ENCODE data around the gene S100A7A. TPM values are rescaled to one million over a fixed set of nuclear protein-coding genes. Genes with fewer than 3 reads are reported as not detected.

Gene S100A7A
- polyA plus RNA-seq, 1 donor from 2014 or later: not detected

DNA sequence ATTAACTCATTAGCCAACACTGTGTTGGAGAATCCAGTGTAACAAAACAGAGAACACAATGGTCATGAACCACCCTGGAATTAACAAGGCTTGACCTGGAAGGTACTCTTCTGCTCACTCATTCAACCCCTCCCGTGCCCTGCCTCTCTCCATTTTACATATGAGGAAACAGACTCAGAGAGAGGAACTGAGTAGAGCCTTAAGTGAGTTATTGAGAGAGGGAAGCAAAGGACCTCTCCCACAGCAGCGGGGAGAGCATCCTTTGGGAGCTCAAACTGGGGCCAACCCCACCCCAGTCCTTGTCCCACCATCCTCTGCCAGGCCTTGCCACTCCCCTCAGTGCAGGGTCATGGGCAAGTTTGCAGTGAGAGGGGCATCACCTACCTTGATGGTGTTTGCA lies 42.2 kb upstream of the S100A7A start:
- no peaks in the 10 kb centered on the region for H3K9me3 ChIP-seq (ENCODE audit: low read length)
- H4K20me1 ChIP-seq (ENCODE audit: insufficient read depth): no peaks in the 10 kb centered on the region
- no peaks in the 10 kb centered on the region for H3F3A ChIP-seq (ENCODE audit: insufficient read depth, low read length, poor library complexity, severe bottlenecking)
- no peak overlapping the region for H2AFZ ChIP-seq (ENCODE audit: low read depth, low read length)
- no peaks in the 10 kb centered on the region for H3K9me2 ChIP-seq (ENCODE audit: insufficient read depth, low read length)
- no peaks in the 10 kb centered on the region for H3K27me3 ChIP-seq (ENCODE audit: insufficient read depth, low read depth, low read length)
- no peak overlapping the region for H3K9ac ChIP-seq (ENCODE audit: low read length)
- H3K4me3 ChIP-seq (ENCODE audit: low read length): no peak overlapping the region
- H3K27ac ChIP-seq (ENCODE audit: low read length): no peak overlapping the region
- no peaks in the 10 kb centered on the region for H3K36me3 ChIP-seq (ENCODE audit: insufficient read depth, low read length)
- H3K4me2 ChIP-seq (ENCODE audit: low read length): no peak overlapping the region
- no peaks in the 10 kb centered on the region for H3K79me2 ChIP-seq (replicated peaks; ENCODE audit: insufficient read depth, low read length)
- no peak for TF ChIP-seq TAF1 (IDR thresholded peaks at IDR 0.05; ENCODE audit: low read depth)
- TF ChIP-seq, protein P1, sequence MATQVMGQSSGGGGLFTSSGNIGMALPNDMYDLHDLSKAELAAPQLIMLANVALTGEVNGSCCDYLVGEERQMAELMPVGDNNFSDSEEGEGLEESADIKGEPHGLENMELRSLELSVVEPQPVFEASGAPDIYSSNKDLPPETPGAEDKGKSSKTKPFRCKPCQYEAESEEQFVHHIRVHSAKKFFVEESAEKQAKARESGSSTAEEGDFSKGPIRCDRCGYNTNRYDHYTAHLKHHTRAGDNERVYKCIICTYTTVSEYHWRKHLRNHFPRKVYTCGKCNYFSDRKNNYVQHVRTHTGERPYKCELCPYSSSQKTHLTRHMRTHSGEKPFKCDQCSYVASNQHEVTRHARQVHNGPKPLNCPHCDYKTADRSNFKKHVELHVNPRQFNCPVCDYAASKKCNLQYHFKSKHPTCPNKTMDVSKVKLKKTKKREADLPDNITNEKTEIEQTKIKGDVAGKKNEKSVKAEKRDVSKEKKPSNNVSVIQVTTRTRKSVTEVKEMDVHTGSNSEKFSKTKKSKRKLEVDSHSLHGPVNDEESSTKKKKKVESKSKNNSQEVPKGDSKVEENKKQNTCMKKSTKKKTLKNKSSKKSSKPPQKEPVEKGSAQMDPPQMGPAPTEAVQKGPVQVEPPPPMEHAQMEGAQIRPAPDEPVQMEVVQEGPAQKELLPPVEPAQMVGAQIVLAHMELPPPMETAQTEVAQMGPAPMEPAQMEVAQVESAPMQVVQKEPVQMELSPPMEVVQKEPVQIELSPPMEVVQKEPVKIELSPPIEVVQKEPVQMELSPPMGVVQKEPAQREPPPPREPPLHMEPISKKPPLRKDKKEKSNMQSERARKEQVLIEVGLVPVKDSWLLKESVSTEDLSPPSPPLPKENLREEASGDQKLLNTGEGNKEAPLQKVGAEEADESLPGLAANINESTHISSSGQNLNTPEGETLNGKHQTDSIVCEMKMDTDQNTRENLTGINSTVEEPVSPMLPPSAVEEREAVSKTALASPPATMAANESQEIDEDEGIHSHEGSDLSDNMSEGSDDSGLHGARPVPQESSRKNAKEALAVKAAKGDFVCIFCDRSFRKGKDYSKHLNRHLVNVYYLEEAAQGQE (IDR thresholded peaks at IDR 0.05; ENCODE audit: borderline replicate concordance): no peak
- TF ChIP-seq EZH2 (IDR thresholded peaks at IDR 0.05; ENCODE audit: borderline replicate concordance, insufficient read depth, low read length, poor library complexity, severe bottlenecking): no peak

DNA sequence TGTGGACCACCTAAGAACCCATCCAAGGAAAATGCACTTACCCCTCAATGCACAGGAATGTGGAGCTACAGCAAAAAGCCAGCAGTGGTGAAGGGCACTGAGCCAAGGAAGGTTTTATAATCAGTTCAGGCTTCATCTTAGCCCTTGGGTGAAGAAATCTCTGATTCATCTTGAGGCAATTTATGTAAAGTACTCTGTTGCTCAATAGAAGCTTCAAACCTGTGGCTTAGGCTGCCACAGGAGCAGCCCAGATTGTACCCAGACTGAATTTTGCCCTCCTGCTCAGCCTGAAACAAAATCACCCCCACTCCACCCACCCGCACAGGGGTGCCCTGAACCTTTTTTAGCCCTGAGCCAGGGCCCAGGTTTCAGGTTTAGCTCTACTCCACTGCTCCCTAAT lies 40.8 kb upstream of the S100A7A start, which contains the start of gene S100A12:
Gene S100A12 (minus strand): TSS at position 111 of the 400 bp plus-strand sequence. CDS start 1,029 bp downstream, outside the sequence.
- Histone ChIP-seq H3K36me3 (ENCODE audit: insufficient read depth, low read length) (no peaks in the 10 kb centered on the region), H3K4me3 (ENCODE audit: low read length) (no peak within 1 kb of the TSS), H3K4me2 (ENCODE audit: low read length) (no peak within 1 kb of the TSS), H3K79me2 (replicated peaks; ENCODE audit: insufficient read depth, low read length) (no peaks in the 10 kb centered on the region), H2AFZ (ENCODE audit: low read depth, low read length) (no peak within 1 kb of the TSS), H3K9ac (ENCODE audit: low read length) (no peak within 1 kb of the TSS), H4K20me1 (ENCODE audit: insufficient read depth) (no peaks in the 10 kb centered on the region), H3K9me2 (ENCODE audit: insufficient read depth, low read length) (no peaks in the 10 kb centered on the region), H3K9me3 (ENCODE audit: low read length) (peaks cover 3% of the 10 kb centered on the region), H3F3A (ENCODE audit: insufficient read depth, low read length, poor library complexity, severe bottlenecking) (no peaks in the 10 kb centered on the region), H3K27me3 (ENCODE audit: insufficient read depth, low read depth, low read length) (no peaks in the 10 kb centered on the region), H3K27ac (ENCODE audit: low read length) (no peak within 1 kb of the TSS)
- TF ChIP-seq, protein P2, sequence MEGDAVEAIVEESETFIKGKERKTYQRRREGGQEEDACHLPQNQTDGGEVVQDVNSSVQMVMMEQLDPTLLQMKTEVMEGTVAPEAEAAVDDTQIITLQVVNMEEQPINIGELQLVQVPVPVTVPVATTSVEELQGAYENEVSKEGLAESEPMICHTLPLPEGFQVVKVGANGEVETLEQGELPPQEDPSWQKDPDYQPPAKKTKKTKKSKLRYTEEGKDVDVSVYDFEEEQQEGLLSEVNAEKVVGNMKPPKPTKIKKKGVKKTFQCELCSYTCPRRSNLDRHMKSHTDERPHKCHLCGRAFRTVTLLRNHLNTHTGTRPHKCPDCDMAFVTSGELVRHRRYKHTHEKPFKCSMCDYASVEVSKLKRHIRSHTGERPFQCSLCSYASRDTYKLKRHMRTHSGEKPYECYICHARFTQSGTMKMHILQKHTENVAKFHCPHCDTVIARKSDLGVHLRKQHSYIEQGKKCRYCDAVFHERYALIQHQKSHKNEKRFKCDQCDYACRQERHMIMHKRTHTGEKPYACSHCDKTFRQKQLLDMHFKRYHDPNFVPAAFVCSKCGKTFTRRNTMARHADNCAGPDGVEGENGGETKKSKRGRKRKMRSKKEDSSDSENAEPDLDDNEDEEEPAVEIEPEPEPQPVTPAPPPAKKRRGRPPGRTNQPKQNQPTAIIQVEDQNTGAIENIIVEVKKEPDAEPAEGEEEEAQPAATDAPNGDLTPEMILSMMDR (IDR thresholded peaks at IDR 0.05; ENCODE audit: poor library complexity, severe bottlenecking): no peak
- TF ChIP-seq EZH2 (IDR thresholded peaks at IDR 0.05; ENCODE audit: borderline replicate concordance, insufficient read depth, low read length, poor library complexity, severe bottlenecking) (no peak), POLR2AphosphoS5 (IDR thresholded peaks at IDR 0.05) (no peak), RAD21 (conservative IDR thresholded peaks at IDR 0.05) (no peak), EP300 (conservative IDR thresholded peaks at IDR 0.05; ENCODE audit: poor library complexity, severe bottlenecking) (no peak), SMC3 (conservative IDR thresholded peaks at IDR 0.05; ENCODE audit: poor library complexity) (no peak), TAF1 (IDR thresholded peaks at IDR 0.05; ENCODE audit: low read depth) (no peak), MXI1 (conservative IDR thresholded peaks at IDR 0.05; ENCODE audit: poor library complexity, severe bottlenecking) (no peak)
- TF ChIP-seq, protein P1 (IDR thresholded peaks at IDR 0.05; ENCODE audit: borderline replicate concordance): no peak
